ENCODE measurements around the gene MACROD2. TPM values are rescaled to one million over a fixed set of nuclear protein-coding genes. Genes with fewer than 3 reads are reported as not detected.

Gene MACROD2
- total RNA-seq, 4 donors from 2014 or later, result 8.7 to 17.8 (median 10.8) TPM

- intact Hi-C loops (cut with DNase I), result no loop called here
- Histone ChIP-seq H3K36me3 (no peaks in the 10 kb centered on the region), H3K4me1 (no peaks in the 10 kb centered on the region), H3K27ac (no peak overlapping the region), H3K4me3 (replicated peaks in 1 of 3) (no peak overlapping the region), H3K9me3 (no peaks in the 10 kb centered on the region), H3K27me3 (no peaks in the 10 kb centered on the region)
- no peak for TF ChIP-seq POLR2A (IDR thresholded peaks at IDR 0.05)
- no peak for TF ChIP-seq CTCF (IDR thresholded peaks at IDR 0.05)
- DNase-seq, result no peak
Measured at GRCh38 chr20:14406495-14406894, 411.2 kb downstream of the MACROD2 start.

GRCh38 chr20:14407336-14407735 lies 412.0 kb downstream of the MACROD2 start:
- Histone ChIP-seq H3K4me1 (no peaks in the 10 kb centered on the region), H3K27ac (no peak overlapping the region), H3K27me3 (no peaks in the 10 kb centered on the region), H3K36me3 (no peaks in the 10 kb centered on the region), H3K9me3 (no peaks in the 10 kb centered on the region), H3K4me3 (replicated peaks in 1 of 3) (no peak overlapping the region)
- TF ChIP-seq CTCF (IDR thresholded peaks at IDR 0.05) (no peak), POLR2A (IDR thresholded peaks at IDR 0.05) (no peak)
- DNase-seq, result no peak
- intact Hi-C loops (cut with DNase I), result no loop called here
- WGBS, 2 donors, result 86 to 92% methylated on average over 3 of the region's 3 CpGs

- whole genome bisulfite sequencing, 2 donors, result 80 to 89% methylated on average over 3 of the region's 3 CpGs
- Histone ChIP-seq H3K4me1 (peaks cover 7% of the 10 kb centered on the region in 2 donors), H3K9me3 (no peaks in the 10 kb centered on the region), H3K36me3 (no peaks in the 10 kb centered on the region), H3K27ac (no peak overlapping the region), H3K4me3 (replicated peaks in 1 of 3) (no peak overlapping the region), H3K27me3 (no peaks in the 10 kb centered on the region)
- DNase-seq, result no peak
- intact Hi-C loops (cut with DNase I), result no loop called here
- no peak for TF ChIP-seq CTCF (IDR thresholded peaks at IDR 0.05)
Measured at GRCh38 chr20:14410869-14411555, 415.7 kb downstream of the MACROD2 start.

DNA sequence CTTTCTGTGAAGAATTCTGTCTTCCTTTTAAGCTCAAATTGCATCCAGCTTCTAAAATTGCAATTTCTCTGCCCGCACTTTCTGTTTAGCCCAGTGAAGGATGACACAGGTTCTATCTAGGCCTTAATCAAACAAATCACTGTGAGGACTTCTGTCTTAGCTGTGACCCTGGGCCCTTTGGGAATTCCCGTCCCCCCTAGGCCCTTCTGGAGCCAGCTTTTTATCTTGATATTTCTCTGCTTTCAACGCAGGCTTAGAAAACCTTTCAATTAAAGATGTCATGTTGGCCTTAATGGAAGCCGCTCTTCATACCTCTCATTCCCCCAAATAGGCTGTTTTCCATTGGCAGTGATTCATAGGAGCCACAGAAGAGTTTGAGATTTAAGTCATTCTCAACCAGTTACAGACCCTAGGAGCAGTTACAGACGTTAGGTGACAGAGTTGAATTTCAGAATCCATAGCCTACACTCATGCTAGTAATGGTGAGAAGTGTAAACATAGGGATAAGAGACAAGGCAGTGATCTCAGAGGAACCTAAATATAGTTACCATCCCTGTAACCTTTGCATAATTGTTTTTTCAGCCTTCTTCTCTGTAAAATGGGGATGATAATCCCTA lies 416.9 kb downstream of the MACROD2 start:
- WGBS, 2 donors, result 88 to 89% methylated on average over 5 of the region's 5 CpGs
- intact Hi-C loops (cut with DNase I), result no loop called here
- TF ChIP-seq CTCF (IDR thresholded peaks at IDR 0.05) (no peak), POLR2A (IDR thresholded peaks at IDR 0.05) (no peak)

GRCh38 chr20:14413835-14414234 lies 418.5 kb downstream of the MACROD2 start:
- 82 to 84% methylated on average over 3 of the region's 3 CpGs for WGBS, 2 donors

More for the DNA sequence above, 416.9 kb downstream of the MACROD2 start:
- H3K36me3 ChIP-seq, result no peaks in the 10 kb centered on the region
- no peak for DNase-seq
- H3K9me3 ChIP-seq, result no peaks in the 10 kb centered on the region
- no peak overlapping the region for H3K27ac ChIP-seq
- H3K4me3 ChIP-seq (replicated peaks in 1 of 3), result no peak overlapping the region
- H3K27me3 ChIP-seq, result no peaks in the 10 kb centered on the region
- H3K4me1 ChIP-seq, result peaks cover 7% of the 10 kb centered on the region in 2 donors

More at GRCh38 chr20:14413835-14414234, 418.5 kb downstream of the MACROD2 start:
- intact Hi-C loops (cut with DNase I), result no loop called here
- Histone ChIP-seq H3K4me3 (replicated peaks in 1 of 3) (no peak overlapping the region), H3K27me3 (no peaks in the 10 kb centered on the region), H3K27ac (no peak overlapping the region), H3K4me1 (peaks cover 7% of the 10 kb centered on the region in 2 donors), H3K36me3 (no peaks in the 10 kb centered on the region), H3K9me3 (no peaks in the 10 kb centered on the region)
- TF ChIP-seq CTCF (IDR thresholded peaks at IDR 0.05) (no peak), POLR2A (IDR thresholded peaks at IDR 0.05) (no peak)
- DNase-seq, result no peak
